Measurements from ENCODE around the gene REG3A. TPM values are rescaled to one million over a fixed set of nuclear protein-coding genes. Genes with fewer than 3 reads are reported as not detected.

The REG3A gene
- total RNA-seq, 2 experiments from 2014 or later = not detected

- no peaks in the 10 kb centered on the region for H3K79me2 ChIP-seq (ENCODE audit: insufficient read depth, low read depth, low read length)
- H3K4me1 ChIP-seq (ENCODE audit: insufficient read depth, low read length, poor library complexity, severe bottlenecking) = no peaks in the 10 kb centered on the region
- no TSS peak for BruUV-seq (replicated peaks)
- H3K36me3 ChIP-seq (ENCODE audit: insufficient read depth, low read length) = no peaks in the 10 kb centered on the region
- no peaks in the 10 kb centered on the region for H4K20me1 ChIP-seq (ENCODE audit: insufficient read depth, low read length)
- no peaks in the 10 kb centered on the region for H3K9me3 ChIP-seq (ENCODE audit: low read length)
- H3K4me2 ChIP-seq (ENCODE audit: low read length) = no peak overlapping the region
- intact Hi-C loops (cut with micrococcal nuclease; ENCODE audit: unreplicated experiment) = no loop called here
- ChIA-PET POLR2A (interaction anchor here (1.6 kb wide), 1 partner anchor 10 kb away, joined by 4 read pairs; no protein-coding TSS in a partner anchor), CTCF (ENCODE audit: unreplicated experiment) (interaction anchor here (0.6 kb wide), 1 partner anchor 1111 kb away, joined by 3 read pairs; no protein-coding TSS in a partner anchor)
- no peak overlapping the region for H2AFZ ChIP-seq (ENCODE audit: low read length)
- H3K4me3 ChIP-seq (ENCODE audit: low read depth, low read length, poor library complexity, severe bottlenecking) = no peak overlapping the region
- TF ChIP-seq EZH2phosphoT487 (IDR thresholded peaks at IDR 0.05; ENCODE audit: borderline replicate concordance, low read depth, low read length) = no peak
- TF ChIP-seq CTCF (conservative IDR thresholded peaks at IDR 0.05; ENCODE audit: low read length) = no peak
- no peak for DNase-seq (ENCODE audit: low spot score)
- H3K27ac ChIP-seq (ENCODE audit: low read depth, low read length, poor library complexity, severe bottlenecking) = no peak overlapping the region
- no peaks in the 10 kb centered on the region for H3K9me2 ChIP-seq (ENCODE audit: insufficient read depth, low read length)
Observed at GRCh38 chr2:79124907-79125720, 34.4 kb downstream of the REG3A start.

GRCh38 chr2:79122676-79123075, 36.9 kb downstream of the REG3A start:
- ChIA-PET CTCF (ENCODE audit: unreplicated experiment) (no interaction called here), POLR2A (no interaction called here)
- Histone ChIP-seq H3K36me3 (ENCODE audit: insufficient read depth, low read length) (no peaks in the 10 kb centered on the region), H3K27ac (ENCODE audit: low read depth, low read length, poor library complexity, severe bottlenecking) (no peak overlapping the region), H3K4me3 (ENCODE audit: low read depth, low read length, poor library complexity, severe bottlenecking) (no peak overlapping the region), H3K9me3 (ENCODE audit: low read length) (no peaks in the 10 kb centered on the region), H3K4me2 (ENCODE audit: low read length) (no peak overlapping the region), H3K4me1 (ENCODE audit: insufficient read depth, low read length, poor library complexity, severe bottlenecking) (no peaks in the 10 kb centered on the region), H4K20me1 (ENCODE audit: insufficient read depth, low read length) (no peaks in the 10 kb centered on the region), H3K9me2 (ENCODE audit: insufficient read depth, low read length) (no peaks in the 10 kb centered on the region), H2AFZ (ENCODE audit: low read length) (no peak overlapping the region), H3K79me2 (ENCODE audit: insufficient read depth, low read depth, low read length) (no peaks in the 10 kb centered on the region)
- no peak for DNase-seq (ENCODE audit: low spot score)
- TF ChIP-seq CTCF (conservative IDR thresholded peaks at IDR 0.05; ENCODE audit: low read length) (no peak), EZH2phosphoT487 (IDR thresholded peaks at IDR 0.05; ENCODE audit: borderline replicate concordance, low read depth, low read length) (no peak)
- no TSS peak for BruUV-seq (replicated peaks)
- intact Hi-C loops (cut with micrococcal nuclease; ENCODE audit: unreplicated experiment) = no loop called here

GRCh38 chr2:79120194-79120713, 39.3 kb downstream of the REG3A start, which contains the start of gene REG1A:
Gene REG1A (plus strand): TSS chr2:79120488. CDS start chr2:79120862, 374 bp downstream.
- H3K36me3 ChIP-seq (ENCODE audit: insufficient read depth, low read length) = no peaks in the 10 kb centered on the region
- TF ChIP-seq CTCF (conservative IDR thresholded peaks at IDR 0.05; ENCODE audit: low read length) (no peak), EZH2phosphoT487 (IDR thresholded peaks at IDR 0.05; ENCODE audit: borderline replicate concordance, low read depth, low read length) (no peak)
- ChIA-PET CTCF (ENCODE audit: unreplicated experiment) (no interaction called here), POLR2A (interaction anchor here (1.0 kb wide), 1 partner anchor 20 kb away, joined by 3 read pairs; no protein-coding TSS in a partner anchor)
- H3K9me3 ChIP-seq (ENCODE audit: low read length) = no peaks in the 10 kb centered on the region
- H3K4me1 ChIP-seq (ENCODE audit: insufficient read depth, low read length, poor library complexity, severe bottlenecking) = no peaks in the 10 kb centered on the region
- H3K4me3 ChIP-seq (ENCODE audit: low read depth, low read length, poor library complexity, severe bottlenecking) = no peak within 1 kb of the TSS
- intact Hi-C loops (cut with micrococcal nuclease; ENCODE audit: unreplicated experiment) = no loop called here
- H3K9me2 ChIP-seq (ENCODE audit: insufficient read depth, low read length) = no peaks in the 10 kb centered on the region
- BruUV-seq (replicated peaks) = no TSS peak
- no peaks in the 10 kb centered on the region for H3K79me2 ChIP-seq (ENCODE audit: insufficient read depth, low read depth, low read length)
- H4K20me1 ChIP-seq (ENCODE audit: insufficient read depth, low read length) = no peaks in the 10 kb centered on the region
- no peak within 1 kb of the TSS for H3K4me2 ChIP-seq (ENCODE audit: low read length)
- no peak within 1 kb of the TSS for H3K27ac ChIP-seq (ENCODE audit: low read depth, low read length, poor library complexity, severe bottlenecking)
- no peak for DNase-seq (ENCODE audit: low spot score)
- no peak within 1 kb of the TSS for H2AFZ ChIP-seq (ENCODE audit: low read length)
